Measurements from ENCODE around the gene RASSF4.

Gene RASSF4

GRCh38 chr10:44927352-44927751 is 32.2 kb upstream of the RASSF4 start:
- H3K4me3 ChIP-seq (ENCODE audit: low read length) = no peak overlapping the region
- DNase-seq (ENCODE audit: low read depth) = no peak
- TF ChIP-seq CTCF (conservative IDR thresholded peaks at IDR 0.05; ENCODE audit: low read depth, low read length) = no peak

DNA sequence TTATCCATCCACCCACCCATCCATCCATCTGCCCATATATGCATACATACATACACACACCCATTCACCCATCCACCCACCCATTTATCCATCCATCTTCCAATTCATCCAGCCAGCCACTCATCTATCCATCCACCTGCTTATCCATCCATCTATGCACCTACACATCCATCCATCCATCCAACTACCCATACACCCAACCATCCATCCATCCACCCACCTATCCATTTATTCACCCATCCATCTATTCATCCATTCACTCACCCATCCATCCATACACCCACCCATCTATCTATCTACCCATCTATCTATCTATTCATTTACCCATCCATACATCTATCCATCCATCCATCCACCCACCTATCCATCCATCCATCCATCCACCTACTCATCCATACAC is 31.1 kb upstream of the RASSF4 start:
- TF ChIP-seq CTCF (conservative IDR thresholded peaks at IDR 0.05; ENCODE audit: low read depth, low read length) = no peak
- no peak for DNase-seq (ENCODE audit: low read depth)
- H3K4me3 ChIP-seq (ENCODE audit: low read length) = no peak overlapping the region

GRCh38 chr10:44929356-44930255 is 30.0 kb upstream of the RASSF4 start:
- H3K4me3 ChIP-seq (ENCODE audit: low read length) = no peak overlapping the region
- no peak for DNase-seq (ENCODE audit: low read depth)
- no peak for TF ChIP-seq CTCF (conservative IDR thresholded peaks at IDR 0.05; ENCODE audit: low read depth, low read length)

GRCh38 chr10:44930904-44931620 is 28.5 kb upstream of the RASSF4 start:
- TF ChIP-seq CTCF (conservative IDR thresholded peaks at IDR 0.05; ENCODE audit: low read depth, low read length) = no peak
- no peak for DNase-seq (ENCODE audit: low read depth)

DNA sequence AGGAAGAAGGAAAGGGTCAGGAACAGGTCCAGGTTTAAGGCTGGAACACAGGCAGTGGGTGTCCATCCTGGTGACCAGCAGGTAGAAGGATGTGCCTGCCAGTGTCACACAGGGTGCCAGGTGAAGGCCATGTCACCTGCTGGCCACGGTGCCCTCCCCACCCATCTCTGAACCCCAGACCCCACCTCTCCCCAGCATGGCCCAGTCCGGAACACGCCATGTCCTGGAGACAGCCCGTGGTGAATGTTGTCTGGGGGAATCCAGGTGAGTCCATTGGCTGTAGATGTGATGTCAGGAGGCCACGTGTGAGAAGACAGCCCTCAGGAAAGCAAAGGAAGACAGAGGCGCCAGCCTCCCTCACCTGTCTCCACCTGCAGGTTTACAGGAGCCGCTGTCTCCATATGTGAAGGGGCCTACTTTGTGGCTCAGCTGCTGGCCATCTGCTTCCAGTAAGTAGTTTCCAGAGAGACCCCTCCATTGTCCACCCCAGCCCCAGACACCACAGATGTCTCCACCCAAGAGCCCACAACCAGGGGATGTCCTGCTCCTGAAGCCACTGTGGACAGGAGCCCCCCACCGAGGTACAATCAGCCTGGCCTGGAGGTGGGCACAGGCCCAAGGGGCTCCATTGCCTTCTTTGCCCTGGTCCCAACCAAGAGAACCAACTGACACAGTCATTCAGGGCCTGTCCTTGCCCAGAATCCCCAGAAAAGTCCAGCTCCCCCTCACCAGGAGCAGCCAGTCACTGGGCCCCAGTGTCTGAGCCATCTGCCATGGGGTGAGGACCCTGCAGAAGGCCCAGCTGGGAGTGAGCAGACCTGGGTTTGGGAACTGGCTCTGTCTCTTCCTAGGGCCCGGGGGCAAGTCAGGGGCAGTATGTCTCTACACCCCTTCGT is 27.7 kb upstream of the RASSF4 start:
- no peak for DNase-seq (ENCODE audit: low read depth)
- H3K4me3 ChIP-seq (ENCODE audit: low read length) = no peak overlapping the region
- TF ChIP-seq CTCF (conservative IDR thresholded peaks at IDR 0.05; ENCODE audit: low read depth, low read length) = no peak

More at GRCh38 chr10:44930904-44931620, 28.5 kb upstream of the RASSF4 start:
- H3K4me3 ChIP-seq (ENCODE audit: low read length) = no peak overlapping the region

GRCh38 chr10:44932517-44933450 is 26.8 kb upstream of the RASSF4 start:
- H3K4me3 ChIP-seq (ENCODE audit: low read length) = no peak overlapping the region
- peak; percentile 99 for TF ChIP-seq CTCF (conservative IDR thresholded peaks at IDR 0.05; ENCODE audit: low read depth, low read length)

More at GRCh38 chr10:44932517-44933450, 26.8 kb upstream of the RASSF4 start:
- peak; percentile 21 for DNase-seq (ENCODE audit: low read depth)
